KOPT-K1 (cell line): ENCODE measurements around the gene LAYN.

ENCODE experiments used
- H3K27ac ChIP-seq: fragments of 200-600 bp; sonication (generic); 2 replicates; pipeline ENCODE4 v1.5.1; 2016; ENCODE audit warnings: antibody characterized with exemption, mild to moderate bottlenecking, low read depth, low read length; ENCODE audit not compliant: poor library complexity, severe bottlenecking
- H3K36me3 ChIP-seq: fragments of 200-600 bp; sonication (generic); 2 replicates; pipeline ENCODE4 v1.5.1; 2017; ENCODE audit warnings: antibody characterized with exemption, mild to moderate bottlenecking, low read length, moderate library complexity; ENCODE audit not compliant: insufficient read depth
- H3K9me3 ChIP-seq: fragments of 200-600 bp; sonication (generic); 2 replicates; pipeline ENCODE4 v1.5.1; 2017; ENCODE audit warnings: antibody characterized with exemption, low read length, mild to moderate bottlenecking; ENCODE audit not compliant: insufficient read depth, poor library complexity, severe bottlenecking

LAYN gene

GRCh38 chr11:111540114-111540936 lies at the start of gene LAYN:
Gene LAYN, plus strand, starts transcription at chr11:111540720. Its CDS starts 124 bp downstream, at chr11:111540844.
- Histone ChIP-seq H3K36me3 (no peaks in the 10 kb centered on the region), H3K27ac (no peak within 1 kb of the TSS), H3K9me3 (peaks cover 5% of the 10 kb centered on the region)

- no peaks in the 10 kb centered on the region for H3K36me3 ChIP-seq
- H3K9me3 ChIP-seq: no peaks in the 10 kb centered on the region
- no peak overlapping the region for H3K27ac ChIP-seq
Observed at GRCh38 chr11:111494040-111494439, 46.5 kb upstream of the LAYN start.

GRCh38 chr11:111499483-111499882 lies 41.0 kb upstream of the LAYN start:
- no peaks in the 10 kb centered on the region for H3K36me3 ChIP-seq
- no peaks in the 10 kb centered on the region for H3K9me3 ChIP-seq
- H3K27ac ChIP-seq: no peak overlapping the region

GRCh38 chr11:111500481-111500880 lies 40.0 kb upstream of the LAYN start:
- Histone ChIP-seq H3K9me3 (no peaks in the 10 kb centered on the region), H3K36me3 (no peaks in the 10 kb centered on the region), H3K27ac (no peak overlapping the region)

GRCh38 chr11:111502611-111503010 lies 37.9 kb upstream of the LAYN start:
- H3K9me3 ChIP-seq: no peaks in the 10 kb centered on the region
- H3K27ac ChIP-seq: no peak overlapping the region
- H3K36me3 ChIP-seq: no peaks in the 10 kb centered on the region

GRCh38 chr11:111510311-111510710 lies 30.2 kb upstream of the LAYN start:
- H3K27ac ChIP-seq: no peak overlapping the region
- H3K36me3 ChIP-seq: no peaks in the 10 kb centered on the region

GRCh38 chr11:111512296-111513239 lies 28.0 kb upstream of the LAYN start, which contains the start of gene BTG4:
Gene BTG4, minus strand, starts transcription at chr11:111512386. Its CDS starts 13,610 bp downstream, at chr11:111498776.
- Histone ChIP-seq H3K27ac (no peak within 1 kb of the TSS), H3K36me3 (no peaks in the 10 kb centered on the region), H3K9me3 (peaks cover 9% of the 10 kb centered on the region)

More at GRCh38 chr11:111510311-111510710, 30.2 kb upstream of the LAYN start:
- peaks cover 9% of the 10 kb centered on the region for H3K9me3 ChIP-seq

GRCh38 chr11:111513240-111513605 lies 27.3 kb upstream of the LAYN start:
- Histone ChIP-seq H3K9me3 (peaks cover 9% of the 10 kb centered on the region), H3K27ac (no peak overlapping the region), H3K36me3 (no peaks in the 10 kb centered on the region)

- peaks cover 9% of the 10 kb centered on the region for H3K9me3 ChIP-seq
- H3K36me3 ChIP-seq: no peaks in the 10 kb centered on the region
- no peak within 1 kb of the TSS for H3K27ac ChIP-seq
Observed at GRCh38 chr11:111514216-111515031, 26.1 kb upstream of the LAYN start, which contains the start of gene HOATZ. Gene HOATZ, plus strand, starts transcription at chr11:111514778. Its CDS starts 7 bp downstream, at chr11:111514785.

- no peak overlapping the region for H3K27ac ChIP-seq
- H3K9me3 ChIP-seq: peaks cover 9% of the 10 kb centered on the region
- H3K36me3 ChIP-seq: no peaks in the 10 kb centered on the region
Observed at GRCh38 chr11:111515591-111515990, 24.9 kb upstream of the LAYN start.

GRCh38 chr11:111518668-111519067 lies 21.9 kb upstream of the LAYN start:
- Histone ChIP-seq H3K27ac (no peak overlapping the region), H3K36me3 (no peaks in the 10 kb centered on the region), H3K9me3 (peaks cover 3% of the 10 kb centered on the region)

- Histone ChIP-seq H3K27ac (no peak overlapping the region), H3K36me3 (no peaks in the 10 kb centered on the region), H3K9me3 (no peaks in the 10 kb centered on the region)
Observed at GRCh38 chr11:111520560-111520959, 20.0 kb upstream of the LAYN start.

GRCh38 chr11:111521135-111521534 lies 19.4 kb upstream of the LAYN start:
- H3K36me3 ChIP-seq: no peaks in the 10 kb centered on the region
- no peak overlapping the region for H3K27ac ChIP-seq
- no peaks in the 10 kb centered on the region for H3K9me3 ChIP-seq

GRCh38 chr11:111522426-111522825 lies 18.1 kb upstream of the LAYN start:
- Histone ChIP-seq H3K27ac (no peak overlapping the region), H3K36me3 (no peaks in the 10 kb centered on the region), H3K9me3 (no peaks in the 10 kb centered on the region)
